ENCODE data around the gene KRT14.

- no peak for TF ChIP-seq CTCF (IDR thresholded peaks at IDR 0.05)
- TF ChIP-seq POLR2AphosphoS5 (IDR thresholded peaks at IDR 0.05; ENCODE audit: low read depth, low read length), result no peak
- TF ChIP-seq REST (IDR thresholded peaks at IDR 0.05; ENCODE audit: insufficient read depth in 1 of 2, low read depth in 2 of 2, low read length in 1 of 2), result no peak
Measured at GRCh38 chr17:41617698-41618097, 31.0 kb upstream of the KRT14 start.

All from Panc1 (cell line).